ENCODE measurements around the gene SHISA5. TPM values are rescaled to one million over a fixed set of nuclear protein-coding genes. Genes with fewer than 3 reads are reported as not detected.

The SHISA5 gene
- total and polyA plus RNA-seq, 10 of the 15 experiments (the other 5 are each of a cell fraction or from before 2014, with no cell fraction given): 17.1 to 148 (median 67.3) TPM

- FAIRE-seq: no peak
- SMC1A ChIA-PET (ENCODE audit: uncharacterized antibody, unreplicated experiment): interaction anchor here (0.6 kb wide), 1 partner anchor 29 kb away, joined by 5 read pairs; no protein-coding TSS in a partner anchor
- H4K20me1 ChIP-seq (ENCODE audit: control insufficient read depth, insufficient read depth): no peaks in the 10 kb centered on the region
- in situ Hi-C loops (cut with MboI) (no loop called here), intact Hi-C loops (cut with micrococcal nuclease; ENCODE audit: unreplicated experiment) (no loop called here)
- H3K36me3 ChIP-seq (ENCODE audit: control insufficient read depth in 2 of 2, insufficient read depth in 2 of 2, low read length in 1 of 2): no peaks in the 10 kb centered on the region
- 97% methylated on average over 6 of the region's 6 CpGs for WGBS (ENCODE audit: insufficient coverage, insufficient replicate concordance, low lambda C conversion rate, missing lambda C conversion rate)
- no peak for DNase-seq (ENCODE audit: low read depth, low spot score)
- H3K9ac ChIP-seq (ENCODE audit: control insufficient read depth, insufficient read depth, low read length): no peak overlapping the region
- no peak for ATAC-seq
- POLR2A ChIA-PET: no interaction called here
- CTCF ChIA-PET: interaction anchor here (2.1 kb wide), 1 partner anchor 30 kb away, joined by 13 read pairs; no protein-coding TSS in a partner anchor
- H3K27me3 ChIP-seq (replicated peaks in 1 of 2; ENCODE audit: control insufficient read depth in 2 of 2, insufficient read depth in 2 of 2, low read length in 1 of 2): no peaks in the 10 kb centered on the region
- H3K4me1 ChIP-seq (ENCODE audit: control insufficient read depth, insufficient read depth, low read length): peaks cover 6% of the 10 kb centered on the region
- BruUV-seq (replicated peaks): no TSS peak
- peak overlapping the region; percentile 96; the same call in 1 of the 2 replicates for H3K4me2 ChIP-seq (ENCODE audit: control insufficient read depth, insufficient read depth)
- H2AFZ ChIP-seq (ENCODE audit: control insufficient read depth, low read depth, low read length): no peak overlapping the region
- H3K9me3 ChIP-seq (replicated peaks; ENCODE audit: control insufficient read depth, insufficient read depth, low read length): no peaks in the 10 kb centered on the region; the same call in 2 of the 3 replicates
- RAD21 ChIA-PET (ENCODE audit: unreplicated experiment): no interaction called here
- H3K27ac ChIP-seq (ENCODE audit: control insufficient read depth, insufficient read depth): no peak overlapping the region
- H3K79me2 ChIP-seq (ENCODE audit: control insufficient read depth, insufficient read depth, low read length): no peaks in the 10 kb centered on the region
- no peak overlapping the region for H3K4me3 ChIP-seq
- TF ChIP-seq, protein P1, sequence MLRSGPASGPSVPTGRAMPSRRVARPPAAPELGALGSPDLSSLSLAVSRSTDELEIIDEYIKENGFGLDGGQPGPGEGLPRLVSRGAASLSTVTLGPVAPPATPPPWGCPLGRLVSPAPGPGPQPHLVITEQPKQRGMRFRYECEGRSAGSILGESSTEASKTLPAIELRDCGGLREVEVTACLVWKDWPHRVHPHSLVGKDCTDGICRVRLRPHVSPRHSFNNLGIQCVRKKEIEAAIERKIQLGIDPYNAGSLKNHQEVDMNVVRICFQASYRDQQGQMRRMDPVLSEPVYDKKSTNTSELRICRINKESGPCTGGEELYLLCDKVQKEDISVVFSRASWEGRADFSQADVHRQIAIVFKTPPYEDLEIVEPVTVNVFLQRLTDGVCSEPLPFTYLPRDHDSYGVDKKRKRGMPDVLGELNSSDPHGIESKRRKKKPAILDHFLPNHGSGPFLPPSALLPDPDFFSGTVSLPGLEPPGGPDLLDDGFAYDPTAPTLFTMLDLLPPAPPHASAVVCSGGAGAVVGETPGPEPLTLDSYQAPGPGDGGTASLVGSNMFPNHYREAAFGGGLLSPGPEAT (IDR thresholded peaks at IDR 0.05; ENCODE audit: low read depth): no peak
- no peak for TF ChIP-seq HDGF (IDR thresholded peaks at IDR 0.05)
- no peak for TF ChIP-seq SP1 (IDR thresholded peaks at IDR 0.05; ENCODE audit: low read depth, low read length)
- no peak for TF ChIP-seq CREB1 (IDR thresholded peaks at IDR 0.05; ENCODE audit: low read depth)
- TF ChIP-seq ZSCAN29 (IDR thresholded peaks at IDR 0.05): no peak
- TF ChIP-seq CTCF (IDR thresholded peaks at IDR 0.05 in 2 of 3, conservative IDR thresholded peaks at IDR 0.05 in 1 of 3; ENCODE audit: control insufficient read depth in 2 of 3, extremely low read depth in 1 of 3, insufficient read depth in 1 of 3, low read depth in 3 of 3, low read length in 3 of 3): no peak
- no peak for TF ChIP-seq TAF1 (IDR thresholded peaks at IDR 0.05; ENCODE audit: borderline replicate concordance, low read depth, low read length)
- TF ChIP-seq ATF3 (IDR thresholded peaks at IDR 0.05; ENCODE audit: borderline replicate concordance, extremely low read depth, low read depth, low read length): no peak
- TF ChIP-seq IRF4 (IDR thresholded peaks at IDR 0.05; ENCODE audit: low read depth, low read length): no peak
- no peak for TF ChIP-seq NKRF (conservative IDR thresholded peaks at IDR 0.05)
- no peak for TF ChIP-seq PAX5 (IDR thresholded peaks at IDR 0.05; ENCODE audit: borderline replicate concordance, low read depth, low read length)
- TF ChIP-seq, protein P2, sequence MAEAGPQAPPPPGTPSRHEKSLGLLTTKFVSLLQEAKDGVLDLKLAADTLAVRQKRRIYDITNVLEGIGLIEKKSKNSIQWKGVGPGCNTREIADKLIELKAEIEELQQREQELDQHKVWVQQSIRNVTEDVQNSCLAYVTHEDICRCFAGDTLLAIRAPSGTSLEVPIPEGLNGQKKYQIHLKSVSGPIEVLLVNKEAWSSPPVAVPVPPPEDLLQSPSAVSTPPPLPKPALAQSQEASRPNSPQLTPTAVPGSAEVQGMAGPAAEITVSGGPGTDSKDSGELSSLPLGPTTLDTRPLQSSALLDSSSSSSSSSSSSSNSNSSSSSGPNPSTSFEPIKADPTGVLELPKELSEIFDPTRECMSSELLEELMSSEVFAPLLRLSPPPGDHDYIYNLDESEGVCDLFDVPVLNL (IDR thresholded peaks at IDR 0.05; ENCODE audit: low read depth, low read length): no peak
- no peak for TF ChIP-seq CHD1 (IDR thresholded peaks at IDR 0.05; ENCODE audit: low read depth, low read length)
- TF ChIP-seq CHD4 (IDR thresholded peaks at IDR 0.05): no peak
- TF ChIP-seq SIX5 (IDR thresholded peaks at IDR 0.05; ENCODE audit: low read depth, low read length, severe bottlenecking): no peak
- no peak for TF ChIP-seq IRF3 (IDR thresholded peaks at IDR 0.05)
Observed at GRCh38 chr3:48502728-48503168, 1.2 kb downstream of the SHISA5 start.
